ENCODE data around the gene STX2. TPM values are rescaled to one million over a fixed set of nuclear protein-coding genes. Genes with fewer than 3 reads are reported as not detected.
"Not testable (repeated sequence)": the region's sequence is repeated elsewhere in the genome, so short reads cannot be mapped to it uniquely, and the experiment has no call there.

STX2 gene
- total and polyA plus RNA-seq, 4 donors: 11.9 to 28.4 (median 20.9) TPM

DNA sequence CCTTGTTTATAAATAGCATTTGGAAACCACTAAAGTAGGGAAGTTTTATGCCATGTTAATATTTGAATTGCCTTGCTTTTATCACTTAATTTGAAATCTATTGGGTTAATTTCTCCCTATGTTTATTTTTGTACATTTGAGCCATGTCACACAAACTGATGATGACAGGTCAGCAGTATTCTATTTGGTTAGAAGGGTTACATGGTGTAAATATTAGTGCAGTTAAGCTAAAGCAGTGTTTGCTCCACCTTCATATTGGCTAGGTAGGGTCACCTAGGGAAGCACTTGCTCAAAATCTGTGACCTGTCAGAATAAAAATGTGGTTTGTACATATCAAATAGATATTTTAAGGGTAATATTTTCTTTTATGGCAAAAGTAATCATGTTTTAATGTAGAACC is 37.2 kb upstream of the STX2 start:
- no peak for DNase-seq
- Histone ChIP-seq H3K9me3 (ENCODE audit: control insufficient read depth in 4 of 4, insufficient read depth in 3 of 4, low read length in 3 of 4) (no peaks in the 10 kb centered on the region), H3K9ac (ENCODE audit: insufficient read depth in 1 of 2, low read length in 2 of 2) (no peak overlapping the region), H3K36me3 (ENCODE audit: control insufficient read depth in 4 of 4, insufficient read depth in 4 of 4, low read length in 4 of 4) (peaks cover 10 to 39% (median 18%) of the 10 kb centered on the region in 4 donors), H3K27me3 (ENCODE audit: control insufficient read depth in 3 of 3, insufficient read depth in 3 of 3, low read length in 2 of 3) (peaks cover 0 to 9% (median 0%) of the 10 kb centered on the region in 3 donors), H3K4me3 (no peak overlapping the region), H3K27ac (ENCODE audit: low read depth in 1 of 2, low read length in 1 of 2) (no peak overlapping the region), H3K4me1 (ENCODE audit: control insufficient read depth in 5 of 5, insufficient read depth in 5 of 5, low read length in 5 of 5) (peaks cover 0 to 18% (median 11%) of the 10 kb centered on the region in 5 donors)
- TF ChIP-seq, protein P1, sequence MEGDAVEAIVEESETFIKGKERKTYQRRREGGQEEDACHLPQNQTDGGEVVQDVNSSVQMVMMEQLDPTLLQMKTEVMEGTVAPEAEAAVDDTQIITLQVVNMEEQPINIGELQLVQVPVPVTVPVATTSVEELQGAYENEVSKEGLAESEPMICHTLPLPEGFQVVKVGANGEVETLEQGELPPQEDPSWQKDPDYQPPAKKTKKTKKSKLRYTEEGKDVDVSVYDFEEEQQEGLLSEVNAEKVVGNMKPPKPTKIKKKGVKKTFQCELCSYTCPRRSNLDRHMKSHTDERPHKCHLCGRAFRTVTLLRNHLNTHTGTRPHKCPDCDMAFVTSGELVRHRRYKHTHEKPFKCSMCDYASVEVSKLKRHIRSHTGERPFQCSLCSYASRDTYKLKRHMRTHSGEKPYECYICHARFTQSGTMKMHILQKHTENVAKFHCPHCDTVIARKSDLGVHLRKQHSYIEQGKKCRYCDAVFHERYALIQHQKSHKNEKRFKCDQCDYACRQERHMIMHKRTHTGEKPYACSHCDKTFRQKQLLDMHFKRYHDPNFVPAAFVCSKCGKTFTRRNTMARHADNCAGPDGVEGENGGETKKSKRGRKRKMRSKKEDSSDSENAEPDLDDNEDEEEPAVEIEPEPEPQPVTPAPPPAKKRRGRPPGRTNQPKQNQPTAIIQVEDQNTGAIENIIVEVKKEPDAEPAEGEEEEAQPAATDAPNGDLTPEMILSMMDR (IDR thresholded peaks at IDR 0.05; ENCODE audit: control extremely low read depth, extremely low read depth): no peak
- ATAC-seq (ENCODE audit: insufficient read depth, low FRiP score): no peak

DNA sequence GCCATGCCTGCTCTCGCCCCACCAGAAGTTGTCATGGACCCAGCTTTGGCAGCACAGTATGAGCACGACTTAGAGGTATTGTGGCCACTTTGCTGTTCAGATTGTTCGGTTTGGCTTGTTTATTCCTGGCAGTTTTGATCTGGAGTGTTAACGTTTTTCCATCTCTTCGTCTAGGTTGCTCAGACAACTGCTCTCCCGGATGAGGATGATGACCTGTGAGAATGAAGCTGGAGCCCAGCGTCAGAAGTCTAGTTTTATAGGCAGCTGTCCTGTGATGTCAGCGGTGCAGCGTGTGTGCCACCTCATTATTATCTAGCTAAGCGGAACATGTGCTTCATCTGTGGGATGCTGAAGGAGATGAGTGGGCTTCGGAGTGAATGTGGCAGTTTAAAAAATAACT is 36.7 kb upstream of the STX2 start:
- not testable (repeated sequence) for H3K9me3 ChIP-seq (ENCODE audit: control insufficient read depth in 4 of 4, insufficient read depth in 3 of 4, low read length in 3 of 4); H3K9ac ChIP-seq (ENCODE audit: insufficient read depth in 1 of 2, low read length in 2 of 2); DNase-seq; ATAC-seq (ENCODE audit: insufficient read depth, low FRiP score); H3K27ac ChIP-seq (ENCODE audit: low read depth in 1 of 2, low read length in 1 of 2); H3K4me3 ChIP-seq; H3K27me3 ChIP-seq (ENCODE audit: control insufficient read depth in 3 of 3, insufficient read depth in 3 of 3, low read length in 2 of 3)
- Histone ChIP-seq H3K4me1 (ENCODE audit: control insufficient read depth in 5 of 5, insufficient read depth in 5 of 5, low read length in 5 of 5) (peaks cover 0 to 21% (median 11%) of the 10 kb centered on the region in 5 donors), H3K36me3 (ENCODE audit: control insufficient read depth in 4 of 4, insufficient read depth in 4 of 4, low read length in 4 of 4) (peaks cover 10 to 39% (median 18%) of the 10 kb centered on the region in 4 donors)
- 82 to 84% methylated on average over 11 of the region's 11 CpGs for WGBS, 2 donors

DNA sequence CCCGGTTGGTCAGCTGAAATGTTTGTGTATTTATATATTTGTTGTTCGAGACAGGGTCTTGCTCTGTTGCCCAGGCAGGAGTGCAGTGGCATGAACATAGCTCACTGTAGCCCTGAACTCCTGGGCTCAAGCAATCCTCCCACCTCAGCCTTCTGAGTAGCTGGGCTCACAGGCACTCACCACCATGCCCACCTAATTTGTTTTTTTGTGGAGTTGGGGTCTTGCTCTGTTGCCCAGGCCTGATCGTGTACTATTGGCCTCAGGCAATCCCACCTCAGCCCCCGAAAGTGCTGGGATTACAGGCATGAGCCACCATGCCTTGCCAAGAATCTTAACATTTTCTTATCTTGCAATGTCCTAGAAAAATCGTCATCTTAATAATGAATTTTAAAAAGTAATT is 36.1 kb upstream of the STX2 start:
- 95 to 96% methylated on average over 5 of the region's 5 CpGs for WGBS, 2 donors
- H3K4me3 ChIP-seq: no peak overlapping the region
- DNase-seq: no peak
- TF ChIP-seq, protein P1 (IDR thresholded peaks at IDR 0.05; ENCODE audit: control extremely low read depth, extremely low read depth): no peak
- H3K27ac ChIP-seq (ENCODE audit: low read depth in 1 of 2, low read length in 1 of 2): no peak overlapping the region
- no peak for ATAC-seq (ENCODE audit: insufficient read depth, low FRiP score)
- no peaks in the 10 kb centered on the region for H3K9me3 ChIP-seq (ENCODE audit: control insufficient read depth in 4 of 4, insufficient read depth in 3 of 4, low read length in 3 of 4)
- no peak overlapping the region for H3K9ac ChIP-seq (ENCODE audit: insufficient read depth in 1 of 2, low read length in 2 of 2)
- H3K36me3 ChIP-seq (ENCODE audit: control insufficient read depth in 4 of 4, insufficient read depth in 4 of 4, low read length in 4 of 4): peaks cover 10 to 39% (median 18%) of the 10 kb centered on the region in 4 donors
- peaks cover 0 to 21% (median 11%) of the 10 kb centered on the region in 5 donors for H3K4me1 ChIP-seq (ENCODE audit: control insufficient read depth in 5 of 5, insufficient read depth in 5 of 5, low read length in 5 of 5)
- peaks cover 0 to 3% (median 0%) of the 10 kb centered on the region in 3 donors for H3K27me3 ChIP-seq (ENCODE audit: control insufficient read depth in 3 of 3, insufficient read depth in 3 of 3, low read length in 2 of 3)

DNA sequence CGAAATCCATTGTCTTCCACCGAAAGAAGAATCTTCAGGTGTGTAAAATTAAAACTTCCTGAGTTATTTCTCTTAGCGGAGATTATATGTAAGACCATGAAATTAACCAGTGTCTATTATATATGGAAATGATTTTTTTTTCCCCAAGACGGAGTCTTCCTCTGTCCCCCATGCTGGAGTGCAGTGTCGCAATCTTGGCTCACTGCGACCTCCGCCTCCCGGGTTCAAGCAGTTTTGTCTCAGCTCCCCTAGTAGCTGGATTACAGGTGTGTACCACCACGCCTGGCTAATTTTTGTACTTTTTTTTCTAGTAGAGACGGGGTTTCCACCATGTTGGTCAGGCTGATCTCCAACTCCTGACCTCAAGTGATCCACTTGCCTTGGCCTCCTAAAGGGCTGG is 35.6 kb upstream of the STX2 start:
- TF ChIP-seq, protein P1 (IDR thresholded peaks at IDR 0.05; ENCODE audit: control extremely low read depth, extremely low read depth): no peak

More for the DNA sequence above, 35.6 kb upstream of the STX2 start:
- H3K36me3 ChIP-seq (ENCODE audit: control insufficient read depth in 4 of 4, insufficient read depth in 4 of 4, low read length in 4 of 4): peaks cover 10 to 39% (median 18%) of the 10 kb centered on the region in 4 donors
- H3K9ac ChIP-seq (ENCODE audit: insufficient read depth in 1 of 2, low read length in 2 of 2): no peak overlapping the region
- no peak overlapping the region for H3K4me3 ChIP-seq
- DNase-seq (no peak), ATAC-seq (ENCODE audit: insufficient read depth, low FRiP score) (no peak)
- peaks cover 0 to 21% (median 11%) of the 10 kb centered on the region in 5 donors for H3K4me1 ChIP-seq (ENCODE audit: control insufficient read depth in 5 of 5, insufficient read depth in 5 of 5, low read length in 5 of 5)
- H3K9me3 ChIP-seq (ENCODE audit: control insufficient read depth in 4 of 4, insufficient read depth in 3 of 4, low read length in 3 of 4): no peaks in the 10 kb centered on the region
- H3K27ac ChIP-seq (ENCODE audit: low read depth in 1 of 2, low read length in 1 of 2): no peak overlapping the region
- no peaks in the 10 kb centered on the region for H3K27me3 ChIP-seq (ENCODE audit: control insufficient read depth in 3 of 3, insufficient read depth in 3 of 3, low read length in 2 of 3)
- WGBS, 2 donors: 82 to 90% methylated on average over 10 of the region's 10 CpGs
